ENCODE measurements around the gene XYLT1.

XYLT1 gene

GRCh38 chr16:17126156-17126555 lies 344.6 kb downstream of the XYLT1 start:
- H3K27ac ChIP-seq (ENCODE audit: low read length) = no peak overlapping the region
- H3K4me3 ChIP-seq (ENCODE audit: low read length) = no peak overlapping the region
- no peaks in the 10 kb centered on the region for H3K9me3 ChIP-seq (ENCODE audit: control insufficient read depth, low read depth, low read length)
- no peak overlapping the region for H3K9ac ChIP-seq (ENCODE audit: low read length)
- no peaks in the 10 kb centered on the region for H3K4me1 ChIP-seq (ENCODE audit: control insufficient read depth, low read depth, low read length)
- H3K36me3 ChIP-seq (ENCODE audit: control insufficient read depth, low read depth, low read length) = no peaks in the 10 kb centered on the region
- no peaks in the 10 kb centered on the region for H3K27me3 ChIP-seq (ENCODE audit: control insufficient read depth, insufficient read depth, low read length)

GRCh38 chr16:17125671-17126070 lies 345.1 kb downstream of the XYLT1 start:
- no peaks in the 10 kb centered on the region for H3K27me3 ChIP-seq (ENCODE audit: control insufficient read depth, insufficient read depth, low read length)
- no peak overlapping the region for H3K9ac ChIP-seq (ENCODE audit: low read length)
- H3K27ac ChIP-seq (ENCODE audit: low read length) = no peak overlapping the region
- H3K4me3 ChIP-seq (ENCODE audit: low read length) = no peak overlapping the region
- H3K4me1 ChIP-seq (ENCODE audit: control insufficient read depth, low read depth, low read length) = no peaks in the 10 kb centered on the region
- H3K9me3 ChIP-seq (ENCODE audit: control insufficient read depth, low read depth, low read length) = no peaks in the 10 kb centered on the region
- no peaks in the 10 kb centered on the region for H3K36me3 ChIP-seq (ENCODE audit: control insufficient read depth, low read depth, low read length)

- H3K4me3 ChIP-seq (ENCODE audit: low read length) = no peak overlapping the region
Observed at GRCh38 chr16:17117906-17118577, 352.7 kb downstream of the XYLT1 start.

GRCh38 chr16:17116595-17117322 lies 354.0 kb downstream of the XYLT1 start:
- Histone ChIP-seq H3K36me3 (ENCODE audit: control insufficient read depth, low read depth, low read length) (no peaks in the 10 kb centered on the region), H3K4me1 (ENCODE audit: control insufficient read depth, low read depth, low read length) (no peaks in the 10 kb centered on the region), H3K27ac (ENCODE audit: low read length) (no peak overlapping the region), H3K4me3 (ENCODE audit: low read length) (no peak overlapping the region), H3K9ac (ENCODE audit: low read length) (no peak overlapping the region), H3K27me3 (ENCODE audit: control insufficient read depth, insufficient read depth, low read length) (no peaks in the 10 kb centered on the region), H3K9me3 (ENCODE audit: control insufficient read depth, low read depth, low read length) (no peaks in the 10 kb centered on the region)

More at GRCh38 chr16:17117906-17118577, 352.7 kb downstream of the XYLT1 start:
- H3K9me3 ChIP-seq (ENCODE audit: control insufficient read depth, low read depth, low read length) = no peaks in the 10 kb centered on the region
- no peaks in the 10 kb centered on the region for H3K36me3 ChIP-seq (ENCODE audit: control insufficient read depth, low read depth, low read length)
- H3K27me3 ChIP-seq (ENCODE audit: control insufficient read depth, insufficient read depth, low read length) = no peaks in the 10 kb centered on the region
- no peaks in the 10 kb centered on the region for H3K4me1 ChIP-seq (ENCODE audit: control insufficient read depth, low read depth, low read length)
- no peak overlapping the region for H3K27ac ChIP-seq (ENCODE audit: low read length)
- no peak overlapping the region for H3K9ac ChIP-seq (ENCODE audit: low read length)

- Histone ChIP-seq H3K27me3 (ENCODE audit: control insufficient read depth, insufficient read depth, low read length) (no peaks in the 10 kb centered on the region), H3K9ac (ENCODE audit: low read length) (no peak overlapping the region), H3K9me3 (ENCODE audit: control insufficient read depth, low read depth, low read length) (no peaks in the 10 kb centered on the region), H3K4me1 (ENCODE audit: control insufficient read depth, low read depth, low read length) (peaks cover 15% of the 10 kb centered on the region), H3K27ac (ENCODE audit: low read length) (no peak overlapping the region), H3K4me3 (ENCODE audit: low read length) (no peak overlapping the region), H3K36me3 (ENCODE audit: control insufficient read depth, low read depth, low read length) (no peaks in the 10 kb centered on the region)
Observed at GRCh38 chr16:17109413-17109812, 361.3 kb downstream of the XYLT1 start.

GRCh38 chr16:17108596-17108995 lies 362.2 kb downstream of the XYLT1 start:
- Histone ChIP-seq H3K9ac (ENCODE audit: low read length) (no peak overlapping the region), H3K27me3 (ENCODE audit: control insufficient read depth, insufficient read depth, low read length) (no peaks in the 10 kb centered on the region), H3K4me1 (ENCODE audit: control insufficient read depth, low read depth, low read length) (peaks cover 15% of the 10 kb centered on the region), H3K36me3 (ENCODE audit: control insufficient read depth, low read depth, low read length) (no peaks in the 10 kb centered on the region), H3K4me3 (ENCODE audit: low read length) (no peak overlapping the region), H3K9me3 (ENCODE audit: control insufficient read depth, low read depth, low read length) (no peaks in the 10 kb centered on the region), H3K27ac (ENCODE audit: low read length) (no peak overlapping the region)

- no peak overlapping the region for H3K9ac ChIP-seq (ENCODE audit: low read length)
- H3K27ac ChIP-seq (ENCODE audit: low read length) = no peak overlapping the region
- H3K9me3 ChIP-seq (ENCODE audit: control insufficient read depth, low read depth, low read length) = no peaks in the 10 kb centered on the region
- no peak overlapping the region for H3K4me3 ChIP-seq (ENCODE audit: low read length)
- no peaks in the 10 kb centered on the region for H3K27me3 ChIP-seq (ENCODE audit: control insufficient read depth, insufficient read depth, low read length)
- H3K36me3 ChIP-seq (ENCODE audit: control insufficient read depth, low read depth, low read length) = no peaks in the 10 kb centered on the region
- peaks cover 15% of the 10 kb centered on the region for H3K4me1 ChIP-seq (ENCODE audit: control insufficient read depth, low read depth, low read length)
Observed at GRCh38 chr16:17107450-17107849, 363.3 kb downstream of the XYLT1 start.

- H3K27ac ChIP-seq (ENCODE audit: low read length) = no peak overlapping the region
- H3K4me1 ChIP-seq (ENCODE audit: control insufficient read depth, low read depth, low read length) = peaks cover 15% of the 10 kb centered on the region
- H3K9me3 ChIP-seq (ENCODE audit: control insufficient read depth, low read depth, low read length) = no peaks in the 10 kb centered on the region
- no peaks in the 10 kb centered on the region for H3K36me3 ChIP-seq (ENCODE audit: control insufficient read depth, low read depth, low read length)
- H3K9ac ChIP-seq (ENCODE audit: low read length) = no peak overlapping the region
- no peak overlapping the region for H3K4me3 ChIP-seq (ENCODE audit: low read length)
- no peaks in the 10 kb centered on the region for H3K27me3 ChIP-seq (ENCODE audit: control insufficient read depth, insufficient read depth, low read length)
Observed at GRCh38 chr16:17106243-17106791, 364.4 kb downstream of the XYLT1 start.

GRCh38 chr16:17105239-17105797 lies 365.4 kb downstream of the XYLT1 start:
- Histone ChIP-seq H3K4me1 (ENCODE audit: control insufficient read depth, low read depth, low read length) (peaks cover 15% of the 10 kb centered on the region), H3K4me3 (ENCODE audit: low read length) (no peak overlapping the region), H3K9me3 (ENCODE audit: control insufficient read depth, low read depth, low read length) (no peaks in the 10 kb centered on the region), H3K9ac (ENCODE audit: low read length) (no peak overlapping the region), H3K27ac (ENCODE audit: low read length) (no peak overlapping the region), H3K27me3 (ENCODE audit: control insufficient read depth, insufficient read depth, low read length) (no peaks in the 10 kb centered on the region), H3K36me3 (ENCODE audit: control insufficient read depth, low read depth, low read length) (no peaks in the 10 kb centered on the region)

- H3K36me3 ChIP-seq (ENCODE audit: control insufficient read depth, low read depth, low read length) = no peaks in the 10 kb centered on the region
- no peak overlapping the region for H3K4me3 ChIP-seq (ENCODE audit: low read length)
- no peak overlapping the region for H3K9ac ChIP-seq (ENCODE audit: low read length)
- H3K9me3 ChIP-seq (ENCODE audit: control insufficient read depth, low read depth, low read length) = no peaks in the 10 kb centered on the region
- no peaks in the 10 kb centered on the region for H3K27me3 ChIP-seq (ENCODE audit: control insufficient read depth, insufficient read depth, low read length)
- peaks cover 15% of the 10 kb centered on the region for H3K4me1 ChIP-seq (ENCODE audit: control insufficient read depth, low read depth, low read length)
- no peak overlapping the region for H3K27ac ChIP-seq (ENCODE audit: low read length)
Observed at GRCh38 chr16:17104654-17105053, 366.1 kb downstream of the XYLT1 start.

GRCh38 chr16:17103216-17103615 lies 367.5 kb downstream of the XYLT1 start:
- no peaks in the 10 kb centered on the region for H3K36me3 ChIP-seq (ENCODE audit: control insufficient read depth, low read depth, low read length)
- H3K27ac ChIP-seq (ENCODE audit: low read length) = no peak overlapping the region
- peaks cover 15% of the 10 kb centered on the region for H3K4me1 ChIP-seq (ENCODE audit: control insufficient read depth, low read depth, low read length)
- no peak overlapping the region for H3K9ac ChIP-seq (ENCODE audit: low read length)
- no peaks in the 10 kb centered on the region for H3K27me3 ChIP-seq (ENCODE audit: control insufficient read depth, insufficient read depth, low read length)
- H3K4me3 ChIP-seq (ENCODE audit: low read length) = no peak overlapping the region
- H3K9me3 ChIP-seq (ENCODE audit: control insufficient read depth, low read depth, low read length) = no peaks in the 10 kb centered on the region

All from iPS-18a (cell line).